A204.1 (cell line): ENCODE results near the gene ADAMTS13.

Experiments used
- FAIRE-seq: peaks from 2 replicates; lab custom pipeline; 2012; peaks lifted over from hg19 to GRCh38; lab: Jason Lieb, UNC

Gene ADAMTS13

DNA sequence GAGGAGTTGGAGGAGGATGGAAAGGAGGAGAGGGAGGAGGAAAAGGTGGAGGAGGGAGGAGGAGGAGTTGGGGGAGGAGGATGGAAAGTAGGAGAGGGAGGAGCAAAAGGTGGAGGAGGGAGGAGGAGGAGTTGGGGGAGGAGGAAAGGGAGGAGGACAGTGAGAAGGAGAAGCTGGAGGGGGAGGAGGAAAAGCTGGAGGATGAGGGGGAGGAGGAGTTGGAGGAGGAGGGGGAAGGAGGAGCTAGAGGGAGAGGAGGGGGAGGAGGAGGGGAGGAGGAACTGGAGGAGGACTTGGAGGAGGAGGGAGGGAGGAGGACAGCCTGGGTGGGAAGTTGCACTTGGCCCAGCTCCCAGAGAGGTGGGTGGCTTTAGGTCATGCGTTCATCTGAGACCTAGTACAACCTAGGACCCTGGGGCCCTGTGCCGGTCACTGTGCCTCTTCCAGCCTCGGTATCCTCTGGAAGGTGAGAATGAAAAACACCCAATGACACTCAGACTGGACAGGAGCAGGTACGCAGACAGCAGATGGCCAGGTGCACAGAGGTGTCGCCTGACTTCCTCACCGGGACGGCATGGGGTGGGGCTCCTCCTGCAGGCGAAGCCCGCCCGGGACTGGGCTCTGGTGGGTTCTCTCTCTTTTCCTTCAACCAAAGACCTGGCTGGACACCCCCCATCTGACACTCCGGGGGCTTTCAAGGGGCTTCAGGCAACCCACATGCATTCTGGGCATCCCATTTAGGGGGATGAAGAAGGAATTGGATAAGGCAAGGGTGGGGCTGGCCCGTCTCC, 68.9 kb downstream of the ADAMTS13 start:
- FAIRE-seq: no peak

DNA sequence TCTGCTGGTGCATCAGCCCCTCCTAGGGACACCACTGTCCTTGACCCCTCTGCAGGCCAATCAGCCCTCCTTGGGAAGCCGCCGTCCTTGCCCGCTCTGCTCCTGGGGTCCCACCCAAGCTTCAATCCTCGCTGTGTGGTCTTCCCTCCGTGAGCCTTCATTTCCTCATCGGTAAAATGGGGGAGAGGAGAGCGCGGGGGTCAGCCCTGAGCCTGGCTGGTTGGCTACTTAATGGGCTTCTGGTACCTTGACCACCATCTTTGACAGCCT, 69.4 kb downstream of the ADAMTS13 start:
- FAIRE-seq: no peak

DNA sequence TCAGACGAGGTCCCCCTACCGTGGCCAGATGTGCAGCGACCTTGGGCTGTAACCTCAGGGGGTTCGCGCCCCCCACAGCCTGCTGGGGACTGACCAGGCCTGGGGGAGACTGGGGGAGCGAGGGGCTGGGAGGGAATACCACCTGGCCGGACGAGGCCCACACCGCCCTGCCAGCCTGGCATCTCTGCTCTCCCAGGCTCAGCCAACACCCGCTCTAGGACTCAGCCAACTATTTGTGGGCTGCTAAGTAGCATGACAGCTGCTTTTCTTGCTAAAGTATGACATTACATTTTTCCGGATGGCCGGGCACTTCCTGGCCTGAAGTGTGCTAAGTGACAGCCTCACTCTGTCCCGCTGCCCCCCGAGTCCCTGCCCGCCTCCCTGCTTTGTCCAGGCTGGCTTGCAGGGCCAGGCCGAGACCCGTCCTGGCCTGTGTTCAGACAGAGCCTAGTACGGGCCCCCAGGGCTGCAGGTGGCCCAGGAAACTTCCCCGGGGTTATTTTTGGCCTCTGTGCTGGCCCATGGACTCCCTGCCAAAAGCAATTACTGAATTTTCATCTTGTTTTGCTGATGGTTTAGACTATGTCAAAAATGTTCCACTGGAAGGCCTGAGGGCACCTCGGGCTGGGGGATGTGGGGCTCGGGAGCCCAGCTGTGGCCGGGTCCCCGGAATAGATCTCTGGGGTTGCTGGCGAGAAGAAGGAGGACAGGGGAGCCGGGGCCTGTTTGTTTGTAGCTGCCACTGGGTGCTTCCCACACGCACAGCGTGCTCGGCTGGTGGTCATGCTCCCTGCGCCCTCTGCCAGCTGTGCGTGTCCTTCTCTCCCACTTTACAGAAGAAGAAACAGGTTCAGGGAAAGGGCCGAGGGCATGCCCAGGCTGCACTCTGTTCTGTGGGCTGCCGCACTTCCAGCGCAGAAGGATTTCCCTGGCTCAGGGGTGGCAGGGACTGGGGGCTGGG, 70.2 kb downstream of the ADAMTS13 start:
- no peak for FAIRE-seq

DNA sequence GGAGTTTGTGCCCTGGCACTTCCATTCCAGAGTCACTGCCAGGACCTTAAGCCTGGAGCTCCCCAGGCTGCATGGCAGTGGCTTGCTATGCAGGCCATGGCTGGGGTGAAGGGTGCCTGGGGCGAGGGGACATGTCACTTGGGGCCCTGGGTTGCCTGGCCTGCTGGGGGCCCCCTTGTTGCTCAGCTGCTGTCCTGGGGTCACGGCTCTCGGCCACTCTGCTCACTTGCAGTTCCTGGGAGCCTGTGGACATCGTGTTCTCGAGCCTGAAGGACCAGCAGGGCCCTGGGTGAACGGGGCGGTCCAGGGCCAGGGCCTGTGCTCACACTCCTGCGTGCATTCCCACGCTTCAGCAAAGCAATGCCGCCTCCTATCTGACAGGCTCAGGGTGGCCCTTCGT, 71.3 kb downstream of the ADAMTS13 start:
- FAIRE-seq: no peak

DNA sequence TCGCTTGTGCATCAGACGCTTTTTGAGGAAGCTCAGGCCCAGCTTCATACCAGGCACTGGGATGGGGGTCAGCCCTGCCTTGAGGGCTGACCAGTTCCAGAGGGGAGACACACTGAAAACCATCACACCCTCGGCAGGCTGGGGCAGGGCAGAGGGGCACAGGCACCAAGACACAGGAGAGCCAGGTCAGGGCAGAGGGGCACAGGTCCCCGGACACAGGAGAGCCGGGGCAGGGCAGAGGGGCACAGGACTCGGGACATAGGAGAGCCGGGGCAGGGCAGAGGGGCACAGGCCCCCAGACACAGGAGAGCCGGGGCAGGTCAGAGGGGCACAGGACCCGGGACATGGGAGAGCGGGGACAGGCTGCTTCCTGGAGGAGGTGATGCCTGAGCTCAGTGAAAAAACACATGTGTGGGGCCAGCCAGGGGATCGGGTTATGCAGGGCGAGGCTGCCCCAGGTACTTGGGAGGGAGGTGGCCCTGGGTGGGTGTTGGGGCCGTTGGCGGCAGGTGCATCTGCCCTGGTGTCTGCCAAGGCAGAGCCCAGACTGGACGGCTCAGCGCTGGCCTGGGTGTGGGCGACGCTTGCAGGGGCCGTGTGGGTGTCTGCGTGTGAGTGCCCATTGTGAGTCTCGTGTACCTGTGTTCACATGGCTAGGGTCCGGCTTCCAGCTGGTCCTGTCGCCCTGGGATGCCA, 71.8 kb downstream of the ADAMTS13 start:
- FAIRE-seq: no peak

DNA sequence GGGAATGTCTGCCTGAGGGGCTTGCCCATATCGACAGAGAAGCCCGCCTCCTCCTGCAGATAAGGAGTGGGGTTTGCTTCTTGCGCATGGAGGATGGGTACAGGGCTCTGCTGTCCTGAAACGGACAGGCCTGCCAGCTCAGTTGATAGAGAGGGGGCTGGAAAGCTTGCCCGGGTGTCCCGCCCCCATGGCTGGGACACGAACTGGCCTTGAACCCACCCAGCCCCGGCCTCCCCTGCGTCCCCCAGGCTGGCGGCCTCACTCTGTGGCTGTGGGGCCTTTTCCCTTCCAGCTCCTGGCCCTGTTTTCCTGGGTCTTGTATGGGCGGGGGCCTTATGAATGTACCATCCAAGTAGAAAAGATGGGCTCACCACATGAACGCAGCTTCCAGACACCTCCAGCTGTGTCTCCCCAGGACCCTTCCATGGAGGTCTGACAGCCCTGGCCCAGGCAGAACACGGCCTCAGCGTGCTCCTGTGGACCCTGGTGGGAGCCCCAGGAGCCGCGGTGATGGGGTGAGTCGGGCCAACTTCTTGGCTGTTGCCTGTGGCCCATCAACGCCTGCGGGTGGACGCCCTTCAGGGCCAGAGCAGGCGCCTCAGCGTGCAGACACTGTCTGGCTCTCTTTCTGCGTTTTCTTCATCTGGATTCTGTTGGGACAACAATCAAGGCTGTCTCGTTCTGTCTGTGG, 72.6 kb downstream of the ADAMTS13 start:
- FAIRE-seq: no peak

DNA sequence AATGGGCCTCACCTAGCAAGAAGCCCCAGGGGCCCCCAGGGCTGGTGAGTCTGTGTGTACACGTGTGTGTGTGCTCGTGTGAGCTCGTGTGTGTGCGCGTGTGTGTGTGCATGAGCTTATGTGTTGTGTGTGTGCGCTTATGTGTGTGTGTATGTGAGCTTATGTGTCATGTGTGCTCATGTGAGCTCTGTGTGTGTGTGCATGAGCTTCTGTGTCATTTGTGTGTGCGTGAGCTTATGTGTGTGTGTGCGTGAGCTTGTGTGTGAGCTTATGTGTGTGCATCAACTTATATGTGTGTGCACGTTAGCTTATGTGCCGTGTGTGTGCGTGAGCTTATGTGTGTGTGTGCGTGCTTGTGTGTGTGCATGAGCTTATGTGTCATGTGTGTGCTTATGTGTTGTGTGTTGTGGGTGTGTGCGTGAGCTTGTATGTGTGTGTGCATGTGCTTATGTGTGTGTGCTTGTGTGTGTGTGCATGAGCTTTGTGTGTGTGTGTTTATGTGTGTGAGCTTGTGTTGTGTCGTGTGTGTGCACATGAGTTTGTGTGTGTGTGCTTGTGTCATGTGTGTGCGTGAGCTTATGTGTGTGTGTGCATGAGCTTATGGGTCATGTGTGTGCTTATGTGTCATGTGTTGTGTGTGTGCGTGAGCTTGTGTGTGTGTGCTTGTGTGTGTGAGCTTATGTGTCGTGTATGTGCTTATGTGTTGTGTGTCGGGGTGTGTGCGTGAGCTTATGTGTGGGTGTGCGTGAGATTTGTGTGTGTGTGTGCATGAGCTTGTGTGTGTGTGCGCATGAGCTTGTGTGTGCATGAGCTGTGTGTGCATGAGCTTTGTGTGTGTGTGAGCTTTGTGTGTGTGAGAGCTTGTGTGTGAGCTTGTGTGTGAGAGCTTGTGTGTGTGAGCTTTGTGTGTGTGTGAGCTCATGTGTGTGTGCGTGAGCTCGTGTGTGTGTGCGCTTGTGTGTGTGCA, 73.4 kb downstream of the ADAMTS13 start:
- no peak for FAIRE-seq

DNA sequence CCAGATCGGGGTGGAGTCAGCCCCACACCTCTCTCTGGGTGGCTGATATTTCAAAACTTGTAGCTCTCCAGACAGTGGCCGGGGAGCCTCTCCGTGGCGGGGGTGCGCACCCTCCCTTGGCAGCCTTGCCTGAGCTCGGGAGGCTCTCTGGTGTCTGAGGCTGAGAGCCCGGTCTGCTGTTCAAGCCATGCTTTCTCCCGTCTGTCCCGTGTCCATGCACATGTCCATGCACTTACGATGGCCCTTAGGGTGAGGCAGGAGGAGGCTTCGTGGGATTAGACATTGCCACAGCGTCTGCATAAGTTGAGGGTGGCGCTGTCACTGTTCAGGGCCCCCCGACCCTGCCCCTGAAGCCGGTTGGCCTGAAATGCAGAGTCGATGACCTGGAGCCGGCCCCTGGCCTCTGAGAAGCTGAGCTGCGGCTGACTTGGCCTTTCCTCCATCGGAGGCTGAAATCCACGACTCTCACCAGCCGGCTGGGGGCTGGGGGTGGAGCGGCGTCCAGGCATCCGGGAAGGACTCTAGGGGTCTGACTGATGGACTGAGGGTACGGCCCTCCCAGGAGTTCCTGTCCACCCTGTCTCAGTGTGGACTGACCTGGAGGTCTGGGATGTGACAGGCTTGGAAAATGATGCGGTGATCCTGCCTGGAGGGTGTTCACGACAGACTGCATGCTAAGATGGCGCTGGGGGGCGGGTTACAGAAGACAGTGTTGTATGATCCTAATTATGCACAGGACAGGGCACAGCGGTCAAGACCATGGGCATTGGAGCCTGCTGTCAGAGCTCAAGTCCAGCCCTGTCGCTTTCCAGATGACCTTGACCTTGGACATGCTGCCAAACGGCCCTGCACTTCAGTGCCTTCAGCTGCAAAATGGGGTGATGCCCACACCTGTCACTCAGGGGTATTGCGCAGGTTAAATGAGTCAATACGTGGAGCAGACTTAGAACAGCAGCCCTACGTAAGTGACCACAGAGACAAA, 75.0 kb downstream of the ADAMTS13 start:
- FAIRE-seq: no peak

DNA sequence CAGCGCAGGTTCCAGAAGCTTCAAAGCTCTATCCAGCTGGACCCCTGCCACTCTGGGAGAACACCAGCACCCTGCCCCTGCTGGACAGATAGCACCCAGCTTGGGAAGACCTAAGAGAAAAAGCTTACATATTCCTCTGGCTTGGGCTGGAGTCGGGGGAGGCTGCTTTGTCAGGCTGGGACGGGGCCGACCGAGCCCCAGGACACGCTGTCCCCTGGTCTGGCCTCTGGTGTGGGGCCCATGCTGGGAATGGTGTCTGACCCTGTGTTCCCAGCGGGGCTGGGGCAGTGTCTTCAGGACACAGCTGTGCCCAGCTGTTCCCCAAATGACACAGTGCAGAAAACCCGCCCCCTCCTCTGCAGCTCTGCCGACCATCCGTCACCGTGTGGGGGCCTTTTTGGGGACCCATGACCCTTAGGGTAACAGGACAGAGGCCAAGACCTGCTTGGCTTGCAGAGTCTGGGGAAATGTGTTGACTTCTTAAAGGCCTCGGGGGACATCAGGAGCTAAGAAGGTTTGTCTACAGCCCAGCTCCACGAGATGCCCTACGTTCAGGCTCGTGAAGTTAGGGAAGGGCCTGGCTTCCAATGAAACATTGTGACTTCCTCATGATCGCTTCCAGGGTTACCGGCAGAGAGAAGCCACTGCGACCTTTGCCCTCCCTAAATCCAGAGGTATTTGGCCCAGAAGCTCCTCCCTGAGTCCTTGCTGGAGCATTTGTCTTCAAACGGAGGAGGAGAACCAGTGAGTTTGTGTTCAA, 77.1 kb downstream of the ADAMTS13 start:
- FAIRE-seq: no peak

DNA sequence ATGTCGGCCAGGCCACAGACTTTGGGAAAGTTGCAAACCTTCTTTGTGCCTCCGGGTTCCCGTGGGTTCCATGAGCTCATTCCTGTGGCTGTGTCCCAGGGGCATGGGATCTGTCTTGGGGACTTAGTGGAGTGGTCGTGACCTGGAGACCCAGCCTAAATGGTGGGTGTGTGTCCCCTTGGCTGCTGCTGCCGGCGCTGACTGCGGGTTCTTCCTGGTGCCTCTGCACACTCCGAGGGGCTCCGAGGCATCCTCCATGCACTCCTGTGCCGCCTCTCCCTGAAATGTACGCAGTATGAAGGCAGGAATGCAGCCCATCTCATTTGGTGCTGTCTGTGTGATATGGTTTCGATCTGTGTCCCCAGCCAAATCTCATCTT, 77.7 kb downstream of the ADAMTS13 start:
- FAIRE-seq: no peak

DNA sequence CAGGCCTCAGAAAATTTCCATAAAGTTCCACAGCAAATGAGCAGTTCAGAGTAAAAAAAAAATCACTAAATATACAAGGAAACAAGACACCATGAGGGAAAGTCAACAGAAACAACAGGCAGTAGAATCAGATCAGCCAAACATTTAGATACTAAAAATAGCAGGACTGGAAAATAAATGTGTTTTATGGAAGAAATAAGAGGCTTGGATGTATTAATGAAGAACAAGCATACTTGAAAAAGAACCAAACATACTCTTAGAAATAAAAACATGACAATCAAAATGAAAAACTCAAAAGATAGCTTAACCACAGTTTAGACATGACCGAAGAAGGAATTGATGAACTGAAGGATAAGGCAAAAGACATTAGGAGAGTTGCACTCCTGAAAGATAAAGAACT, 79.9 kb downstream of the ADAMTS13 start:
- no peak for FAIRE-seq

DNA sequence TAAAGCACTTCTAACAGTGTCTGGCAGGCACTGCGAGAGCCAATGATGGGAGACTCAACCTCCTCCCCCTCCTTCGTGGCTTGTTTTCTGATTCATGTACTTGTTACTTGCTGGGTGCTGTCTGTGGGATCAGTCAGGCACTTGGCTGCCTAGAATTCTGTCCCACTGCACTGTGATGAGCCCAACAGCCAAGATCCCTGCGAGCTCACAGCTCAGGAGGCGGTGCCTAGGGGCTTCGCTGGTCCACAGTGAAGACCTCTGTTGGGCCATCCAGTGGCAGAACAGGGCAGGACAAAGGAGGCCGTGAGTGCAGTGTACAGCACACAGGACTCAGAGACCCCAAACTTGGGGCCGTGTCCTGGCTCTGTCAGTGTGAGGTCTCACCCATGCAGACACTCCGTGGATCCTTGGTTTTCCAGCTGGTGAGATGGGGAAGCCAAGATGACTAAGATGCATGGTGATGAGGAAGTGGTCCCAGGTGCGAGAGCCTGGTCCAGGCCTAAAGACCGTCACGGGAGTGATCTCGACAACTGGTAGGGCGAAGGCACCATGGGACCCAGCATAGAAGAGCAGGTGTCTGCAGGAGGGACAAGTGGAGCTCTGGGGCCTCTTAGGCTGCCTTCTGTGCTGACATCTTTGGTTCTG, 83.1 kb downstream of the ADAMTS13 start:
- no peak for FAIRE-seq

DNA sequence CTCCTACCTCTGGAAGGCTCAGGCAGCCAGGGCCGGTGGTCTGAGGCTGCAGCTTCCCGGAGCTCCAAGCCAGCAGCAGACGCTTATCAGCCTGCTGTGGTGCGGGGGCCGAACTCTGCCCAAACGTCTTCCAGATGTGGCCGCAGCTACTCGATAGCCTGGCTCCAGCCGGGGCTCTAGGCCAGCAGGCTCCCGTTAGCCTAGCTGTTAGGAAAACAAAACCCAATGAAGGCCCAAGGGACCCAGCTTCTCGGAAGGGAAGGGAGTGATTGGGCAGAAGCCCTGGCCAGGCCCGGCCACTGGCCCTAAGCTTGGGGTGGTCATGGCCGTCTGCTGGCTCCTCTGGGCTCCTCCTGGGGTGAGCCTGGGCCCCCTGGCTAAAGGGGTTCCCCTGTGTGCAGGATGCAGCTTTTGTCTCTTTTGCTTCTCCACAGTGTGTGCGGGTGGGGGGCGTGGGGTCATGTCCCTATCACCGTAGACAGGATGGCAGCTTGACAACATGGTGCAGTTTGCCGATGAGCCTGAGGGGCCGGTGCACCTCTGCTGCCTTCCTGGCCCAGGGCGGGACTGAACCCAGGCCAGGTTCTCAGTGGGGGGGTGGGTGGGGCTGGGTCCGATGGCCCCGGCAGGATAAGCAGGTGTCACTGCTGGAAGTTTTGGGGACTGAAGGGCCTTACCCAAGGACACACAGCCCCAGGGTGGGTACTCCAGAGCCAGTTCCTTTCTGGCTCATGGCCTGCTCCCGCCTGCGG, 83.9 kb downstream of the ADAMTS13 start:
- FAIRE-seq: no peak

DNA sequence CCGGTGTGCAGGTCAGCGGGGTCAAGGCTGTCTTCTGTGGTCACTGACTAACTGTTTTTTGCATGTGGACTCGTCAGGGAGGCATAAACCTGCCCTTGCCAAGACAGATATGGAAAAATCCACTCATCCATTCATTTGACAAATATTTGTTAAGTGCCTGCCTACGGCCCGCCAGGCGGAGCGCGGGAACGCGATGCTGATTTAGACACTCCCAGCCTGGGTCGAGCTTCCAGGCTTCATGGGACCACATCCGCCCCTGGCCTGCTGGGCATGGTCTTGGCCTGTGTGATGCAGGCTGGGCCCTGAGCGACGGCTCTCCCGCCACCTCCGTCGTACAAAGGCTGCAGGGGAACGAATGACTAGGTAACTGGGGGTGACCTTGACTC, 84.5 kb downstream of the ADAMTS13 start:
- FAIRE-seq: no peak

DNA sequence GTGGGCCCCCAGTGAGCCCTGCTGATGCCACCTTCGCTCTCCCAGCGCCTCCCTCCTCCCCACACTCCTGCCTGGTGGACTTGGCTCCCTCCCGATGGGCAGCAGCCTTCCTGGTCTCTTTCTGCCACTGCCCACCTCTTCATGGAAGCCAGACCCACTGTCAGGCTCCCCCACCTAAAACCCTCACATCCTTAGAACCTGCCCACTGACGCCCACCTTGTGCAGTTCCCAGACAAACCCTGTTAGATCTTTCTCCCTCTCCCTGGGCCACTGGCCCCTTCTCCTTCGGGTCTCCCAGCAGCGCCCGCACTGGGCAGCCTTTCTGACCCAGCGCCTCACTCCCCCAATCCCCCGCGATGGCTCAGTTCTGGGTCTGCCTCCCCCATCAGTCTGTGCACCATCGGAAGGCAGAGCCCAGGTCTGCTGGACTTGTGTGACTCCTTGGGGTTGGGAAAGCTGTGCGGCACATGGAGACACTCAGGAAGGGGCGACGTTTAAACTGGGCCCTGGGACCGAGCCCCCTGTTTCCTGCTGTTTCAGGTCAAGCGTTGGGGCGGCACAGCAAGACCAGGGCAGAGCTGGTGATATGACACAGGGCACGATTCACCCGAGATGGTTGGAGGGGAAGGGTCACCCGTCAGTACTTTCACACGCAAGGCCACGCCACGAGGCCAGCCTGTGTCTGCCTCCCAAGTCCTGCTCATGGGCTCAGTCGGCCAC, 85.2 kb downstream of the ADAMTS13 start:
- FAIRE-seq: no peak

DNA sequence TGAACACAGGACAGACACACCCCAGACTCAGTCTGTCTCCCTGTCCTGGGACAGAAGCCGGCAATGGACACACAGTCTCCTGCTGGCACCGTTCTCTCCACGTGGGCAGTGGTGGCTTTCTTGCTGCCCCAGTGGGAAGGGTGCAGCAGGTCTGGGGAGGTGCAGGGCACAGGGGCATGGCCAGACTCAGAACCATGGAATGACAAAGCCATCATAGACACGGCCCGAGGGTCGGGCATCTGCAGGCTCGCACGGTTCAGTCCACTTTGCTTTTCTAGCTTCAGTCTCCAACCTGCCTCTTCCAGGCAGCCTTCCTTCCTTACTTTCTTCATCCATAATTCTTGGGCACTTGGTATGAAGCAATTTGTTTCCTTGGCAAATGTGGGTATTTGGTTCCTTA, 85.9 kb downstream of the ADAMTS13 start:
- no peak for FAIRE-seq
